NCI-H1105 treated with DMSO at 0.1 percent for 48 hours (cell line): Measurements from ENCODE around the gene TAS2R20.

Experiments used
- DNase-seq: peaks from one replicate; lab custom pipeline; 2025; lab: John Stamatoyannopoulos, UW

Gene TAS2R20

DNA sequence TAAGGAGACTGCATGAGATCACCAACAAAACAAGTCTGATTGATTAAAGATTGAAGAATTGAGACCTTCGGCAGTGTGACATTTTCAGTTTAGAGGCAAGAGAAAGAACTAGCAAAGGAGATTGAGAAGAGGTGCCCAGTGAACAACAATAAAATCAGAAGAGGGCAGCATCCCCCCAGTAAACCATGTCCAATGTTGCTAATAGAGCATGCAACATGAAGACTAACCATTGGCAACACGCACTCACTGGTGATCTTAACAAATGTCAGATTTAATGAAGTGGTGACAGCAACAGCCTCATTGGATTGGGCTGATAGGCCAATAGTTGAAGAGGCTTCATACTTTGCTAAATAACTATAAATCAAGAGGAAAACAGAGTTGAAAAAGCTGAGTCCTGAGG, 38.3 kb downstream of the TAS2R20 start:
- DNase-seq, result no peak

DNA sequence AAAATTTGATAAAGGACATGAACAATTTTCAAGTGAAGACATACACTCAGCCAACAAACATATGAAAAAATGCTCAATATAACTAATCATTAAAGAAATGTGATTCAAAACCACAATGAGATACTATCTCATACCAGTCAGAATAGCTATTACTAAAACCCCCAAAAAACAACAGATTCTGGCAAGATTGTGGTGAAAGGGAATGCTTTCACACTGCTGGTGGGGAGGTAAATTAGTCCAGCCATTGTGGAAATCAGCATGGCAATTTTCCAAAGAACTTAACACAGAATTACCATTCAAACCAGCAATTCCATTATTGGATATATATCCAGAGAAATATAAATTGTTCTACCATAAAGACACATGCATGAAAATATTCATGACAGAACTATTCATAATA, 40.4 kb downstream of the TAS2R20 start:
- no peak for DNase-seq

DNA sequence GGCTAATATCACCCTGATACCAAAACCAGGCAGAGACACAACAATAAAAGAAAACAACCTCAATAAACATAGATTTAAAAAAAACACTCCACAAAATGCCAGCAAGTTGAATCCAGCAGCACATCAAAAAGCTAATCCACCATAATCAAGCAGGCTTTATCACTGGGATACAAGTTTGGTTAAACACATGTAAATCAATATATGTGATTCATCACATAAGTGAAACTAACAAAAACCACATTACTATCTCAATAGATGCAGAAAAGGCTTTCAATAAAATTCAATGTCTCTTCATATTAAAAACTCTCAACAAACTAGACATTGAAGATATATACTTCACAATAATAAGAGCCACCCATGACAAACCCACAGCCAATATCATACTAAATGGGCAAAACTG, 42.0 kb downstream of the TAS2R20 start:
- no peak for DNase-seq

DNA sequence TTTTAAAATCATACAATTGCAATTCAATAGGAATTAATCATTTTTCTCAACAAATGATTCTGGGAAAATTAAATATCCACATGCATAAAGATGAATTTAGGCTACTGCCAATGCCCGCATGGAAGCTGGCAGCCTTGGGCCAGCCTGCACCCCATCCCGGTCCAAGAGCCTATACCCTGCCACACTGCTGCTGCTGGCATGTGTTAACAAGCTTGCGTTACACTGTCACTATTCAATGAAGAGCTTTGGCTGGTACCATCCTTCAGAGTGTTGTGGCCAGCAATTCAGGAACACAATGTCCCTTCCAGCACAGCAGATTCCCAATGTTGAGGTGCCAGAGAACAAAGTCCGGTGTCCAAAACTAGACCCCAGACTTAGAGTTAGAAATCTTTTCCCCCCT, 45.5 kb downstream of the TAS2R20 start:
- DNase-seq, result no peak
